GM23338 (cell line): ENCODE results near the gene PTPRN2. TPM values are rescaled to one million over a fixed set of nuclear protein-coding genes. Genes with fewer than 3 reads are reported as not detected.

Experiments used
- ATAC-seq: fragments of 200-7000 bp; cut with Tn5 transposase; 3 replicates; pipeline ENCODE4 v1.9.1; 2020
- DNase-seq: peaks from one replicate; pipeline ENCODE4 v3.0.0-alpha.2; 2015; ENCODE audit warnings: low spot score
- H2AFZ ChIP-seq: fragments of 200-600 bp; sonication (generic); 2 replicates; pipeline ENCODE4 v1.8.0; 2016; ENCODE audit warnings: antibody characterized with exemption, mild to moderate bottlenecking, moderate library complexity
- H3F3A ChIP-seq: fragments of 200-600 bp; sonication (generic); replicated peaks from 2 replicates; pipeline ENCODE4 v1.8.0; 2017; ENCODE audit warnings: antibody characterized with exemption, mixed run types, low read depth
- H3K27ac ChIP-seq: fragments of 200-600 bp; sonication (generic); 2 replicates; pipeline ENCODE4 v1.6.1; 2016; ENCODE audit warnings: low read depth
- H3K27me3 ChIP-seq: fragments of 200-600 bp; sonication (generic); 2 replicates; pipeline ENCODE4 v1.8.0; 2016; ENCODE audit warnings: mild to moderate bottlenecking, mixed run types, moderate library complexity; ENCODE audit not compliant: insufficient read depth
- H3K36me3 ChIP-seq: fragments of 200-600 bp; sonication (generic); 2 replicates; pipeline ENCODE4 v1.8.0; 2016; ENCODE audit warnings: mild to moderate bottlenecking; ENCODE audit not compliant: insufficient read depth
- H3K4me1 ChIP-seq: fragments of 200-600 bp; sonication (generic); 2 replicates; pipeline ENCODE4 v1.8.0; 2016; ENCODE audit warnings: mild to moderate bottlenecking, moderate library complexity; ENCODE audit not compliant: insufficient read depth
- H3K4me2 ChIP-seq: fragments of 200-600 bp; sonication (generic); 2 replicates; pipeline ENCODE4 v1.7.1; 2017; ENCODE audit warnings: mixed run types
- H3K4me3 ChIP-seq: fragments of 200-600 bp; sonication (generic); 2 replicates; pipeline ENCODE4 v1.6.1; 2016; ENCODE audit warnings: mixed run types
- H3K79me2 ChIP-seq: fragments of 200-600 bp; sonication (generic); replicated peaks from 2 replicates; pipeline ENCODE4 v1.8.0; 2017; ENCODE audit warnings: mild to moderate bottlenecking; ENCODE audit not compliant: insufficient read depth
- H3K9me2 ChIP-seq: fragments of 200-600 bp; sonication (generic); 2 replicates; pipeline ENCODE4 v1.8.0; 2017; ENCODE audit not compliant: insufficient read depth
- H4K20me1 ChIP-seq: fragments of 200-600 bp; sonication (generic); replicated peaks from 2 replicates; pipeline ENCODE4 v1.8.0; 2017; ENCODE audit warnings: mild to moderate bottlenecking; ENCODE audit not compliant: insufficient read depth
- H3K27ac Mint-ChIP-seq: 2 replicates; pipeline ENCODE4 v1.8.0; 2020; ENCODE audit warnings: inconsistent platforms, mild to moderate bottlenecking, moderate library complexity, mixed read lengths
- H3K27me3 Mint-ChIP-seq: 3 replicates; pipeline ENCODE4 v1.8.0; 2022; ENCODE audit warnings: low read depth, mild to moderate bottlenecking, moderate library complexity, mixed read lengths, inconsistent platforms; ENCODE audit not compliant: insufficient read depth, poor library complexity
- H3K36me3 Mint-ChIP-seq: 3 replicates; pipeline ENCODE4 v1.8.0; 2021; ENCODE audit warnings: low read depth, mild to moderate bottlenecking, inconsistent platforms, moderate library complexity, mixed read lengths
- H3K4me1 Mint-ChIP-seq: 3 replicates; pipeline ENCODE4 v1.8.0; 2020; ENCODE audit warnings: mild to moderate bottlenecking, inconsistent platforms, mixed read lengths
- H3K4me3 Mint-ChIP-seq: 3 replicates; pipeline ENCODE4 v1.8.0; 2021; ENCODE audit warnings: moderate library complexity, mild to moderate bottlenecking, inconsistent platforms, mixed read lengths
- H3K9me3 Mint-ChIP-seq: 3 replicates; pipeline ENCODE4 v1.8.0; 2020; ENCODE audit warnings: moderate library complexity, mild to moderate bottlenecking, inconsistent platforms, mixed read lengths
- CREB1 ChIP-seq: fragments of 250-450 bp; sonication (Bioruptor Pico); IDR thresholded peaks from 2 replicates; pipeline ENCODE4 v1.5.0; 2020; ENCODE audit warnings: low read depth, mild to moderate bottlenecking, moderate library complexity
- EZH2 ChIP-seq: fragments of 200-600 bp; sonication (generic); IDR thresholded peaks from one replicate; pipeline ENCODE4 v1.8.0; 2017; ENCODE audit warnings: antibody characterized with exemption, mild to moderate bottlenecking, low read depth; ENCODE audit not compliant: unreplicated experiment
- EZH2phosphoT487 ChIP-seq: fragments of 200-600 bp; sonication (generic); IDR thresholded peaks from one replicate; pipeline ENCODE4 v1.8.1; 2018; ENCODE audit warnings: antibody characterized with exemption; ENCODE audit not compliant: unreplicated experiment
- JUNB ChIP-seq: IDR thresholded peaks from one replicate; pipeline ENCODE4 v1.6.1; 2016; ENCODE audit warnings: antibody characterized with exemption; ENCODE audit not compliant: unreplicated experiment
- NANOG ChIP-seq: IDR thresholded peaks from 2 replicates; pipeline ENCODE4 v1.6.1; 2016; ENCODE audit warnings: antibody characterized with exemption, borderline replicate concordance
- POLR2AphosphoS5 ChIP-seq: IDR thresholded peaks from 2 replicates; pipeline ENCODE4 v1.6.1; 2016; ENCODE audit warnings: antibody characterized with exemption, low read depth
- STAT1 ChIP-seq: IDR thresholded peaks from one replicate; pipeline ENCODE4 v1.6.1; 2016; ENCODE audit warnings: antibody characterized with exemption; ENCODE audit not compliant: unreplicated experiment
- ZNF114 ChIP-seq: fragments of 250-450 bp; sonication (Bioruptor Pico); IDR thresholded peaks from 2 replicates; pipeline ENCODE4 v1.5.0; 2020; ENCODE audit warnings: mild to moderate bottlenecking, moderate library complexity
- ZNF331 ChIP-seq: fragments of 250-450 bp; sonication (Bioruptor Pico); IDR thresholded peaks from 2 replicates; pipeline ENCODE4 v1.5.0; 2020; ENCODE audit warnings: low read depth, mild to moderate bottlenecking, moderate library complexity
- polyA plus RNA-seq: library from polyadenylated mRNA; unstranded; fragments of >200 nt; fragmentation: Nextera tagmentation; extraction: Ambion mirVana; gene quantifications from 2 replicates; pipeline ENCODE4 v1.2.1, GENCODE V29; 2016
- total RNA-seq: library from RNA; depleted of rRNA; stranded (reverse); fragments of >200 nt; shearing (Covaris generic); gene quantifications from 2 replicates; pipeline ENCODE4 v1.2.3, GENCODE V29; 2014
- TF ChIP-seq, protein P1 (sequence below): IDR thresholded peaks from 2 replicates; pipeline ENCODE4 v1.6.1; 2016; ENCODE audit warnings: antibody characterized with exemption
- TF ChIP-seq, protein P2 (sequence below): fragments of 250-450 bp; sonication (Bioruptor Pico); IDR thresholded peaks from 2 replicates; pipeline ENCODE4 v1.5.0; 2020; ENCODE audit warnings: mild to moderate bottlenecking, moderate library complexity
- TF ChIP-seq, protein P3 (sequence below): IDR thresholded peaks from one replicate; pipeline ENCODE4 v1.6.1; 2018; ENCODE audit warnings: antibody characterized with exemption; ENCODE audit not compliant: unreplicated experiment
- TF ChIP-seq, protein P4 (sequence below), 2 experiments: fragments of 200-600 bp in 1 of 2; sonication (generic) in 1 of 2; conservative IDR thresholded peaks; 2 replicates each; pipeline versions ENCODE4 v1.5.1 to v1.6.1; 2016 to 2017; ENCODE audit warnings: antibody characterized with exemption in 2 of 2, low read depth in 2 of 2, mild to moderate bottlenecking in 2 of 2, moderate library complexity in 1 of 2

Gene PTPRN2
- total and polyA plus RNA-seq, 2 experiments from 2014 or later = 0.87 to 4.0 TPM

DNA sequence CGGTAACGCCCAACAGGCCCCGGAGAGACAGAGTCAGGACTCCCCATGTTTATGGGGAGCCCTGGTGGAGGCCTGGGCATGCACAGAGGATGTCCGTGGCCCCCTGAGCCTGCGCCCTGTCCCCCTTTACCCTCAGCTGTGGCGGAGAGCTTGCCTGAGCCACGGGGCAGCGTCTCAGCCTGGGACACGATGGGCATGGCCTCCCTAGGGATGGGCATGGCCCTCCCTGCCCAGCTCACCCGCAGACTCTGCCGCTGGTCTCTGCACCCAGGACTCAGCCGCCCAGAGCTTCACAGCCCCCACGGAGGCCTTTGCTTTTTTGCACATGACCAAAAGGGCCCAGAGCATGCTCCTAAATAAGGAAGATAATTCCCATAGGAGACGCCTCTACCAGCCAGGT, 394.2 kb downstream of the PTPRN2 start:
- peaks cover 5% of the 10 kb centered on the region for H3K27me3 Mint-ChIP-seq

More for the DNA sequence above, 394.2 kb downstream of the PTPRN2 start:
- Mint-ChIP-seq H3K4me3 (no peak overlapping the region), H3K4me1 (no peaks in the 10 kb centered on the region), H3K27ac (no peak overlapping the region), H3K9me3 (peaks cover 98% of the 10 kb centered on the region), H3K36me3 (peaks cover 60% of the 10 kb centered on the region)
- H3K79me2 ChIP-seq = no peaks in the 10 kb centered on the region
- H4K20me1 ChIP-seq = no peaks in the 10 kb centered on the region
- no peak overlapping the region for H3K4me2 ChIP-seq
- no peaks in the 10 kb centered on the region for H3K9me2 ChIP-seq
- no peak overlapping the region for H3K4me3 ChIP-seq
- no peaks in the 10 kb centered on the region for H3K4me1 ChIP-seq
- ATAC-seq (no peak), DNase-seq (no peak)
- H2AFZ ChIP-seq = no peak overlapping the region
- TF ChIP-seq STAT1 (no peak), NANOG (no peak), POLR2AphosphoS5 (no peak), ZNF331 (CRISPR knock-in tag) (no peak), CREB1 (no peak), EZH2 (no peak), JUNB (no peak), ZNF114 (no peak), EZH2phosphoT487 (no peak)
- TF ChIP-seq, protein P1, sequence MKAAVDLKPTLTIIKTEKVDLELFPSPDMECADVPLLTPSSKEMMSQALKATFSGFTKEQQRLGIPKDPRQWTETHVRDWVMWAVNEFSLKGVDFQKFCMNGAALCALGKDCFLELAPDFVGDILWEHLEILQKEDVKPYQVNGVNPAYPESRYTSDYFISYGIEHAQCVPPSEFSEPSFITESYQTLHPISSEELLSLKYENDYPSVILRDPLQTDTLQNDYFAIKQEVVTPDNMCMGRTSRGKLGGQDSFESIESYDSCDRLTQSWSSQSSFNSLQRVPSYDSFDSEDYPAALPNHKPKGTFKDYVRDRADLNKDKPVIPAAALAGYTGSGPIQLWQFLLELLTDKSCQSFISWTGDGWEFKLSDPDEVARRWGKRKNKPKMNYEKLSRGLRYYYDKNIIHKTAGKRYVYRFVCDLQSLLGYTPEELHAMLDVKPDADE = no peak
- TF ChIP-seq, protein P2, sequence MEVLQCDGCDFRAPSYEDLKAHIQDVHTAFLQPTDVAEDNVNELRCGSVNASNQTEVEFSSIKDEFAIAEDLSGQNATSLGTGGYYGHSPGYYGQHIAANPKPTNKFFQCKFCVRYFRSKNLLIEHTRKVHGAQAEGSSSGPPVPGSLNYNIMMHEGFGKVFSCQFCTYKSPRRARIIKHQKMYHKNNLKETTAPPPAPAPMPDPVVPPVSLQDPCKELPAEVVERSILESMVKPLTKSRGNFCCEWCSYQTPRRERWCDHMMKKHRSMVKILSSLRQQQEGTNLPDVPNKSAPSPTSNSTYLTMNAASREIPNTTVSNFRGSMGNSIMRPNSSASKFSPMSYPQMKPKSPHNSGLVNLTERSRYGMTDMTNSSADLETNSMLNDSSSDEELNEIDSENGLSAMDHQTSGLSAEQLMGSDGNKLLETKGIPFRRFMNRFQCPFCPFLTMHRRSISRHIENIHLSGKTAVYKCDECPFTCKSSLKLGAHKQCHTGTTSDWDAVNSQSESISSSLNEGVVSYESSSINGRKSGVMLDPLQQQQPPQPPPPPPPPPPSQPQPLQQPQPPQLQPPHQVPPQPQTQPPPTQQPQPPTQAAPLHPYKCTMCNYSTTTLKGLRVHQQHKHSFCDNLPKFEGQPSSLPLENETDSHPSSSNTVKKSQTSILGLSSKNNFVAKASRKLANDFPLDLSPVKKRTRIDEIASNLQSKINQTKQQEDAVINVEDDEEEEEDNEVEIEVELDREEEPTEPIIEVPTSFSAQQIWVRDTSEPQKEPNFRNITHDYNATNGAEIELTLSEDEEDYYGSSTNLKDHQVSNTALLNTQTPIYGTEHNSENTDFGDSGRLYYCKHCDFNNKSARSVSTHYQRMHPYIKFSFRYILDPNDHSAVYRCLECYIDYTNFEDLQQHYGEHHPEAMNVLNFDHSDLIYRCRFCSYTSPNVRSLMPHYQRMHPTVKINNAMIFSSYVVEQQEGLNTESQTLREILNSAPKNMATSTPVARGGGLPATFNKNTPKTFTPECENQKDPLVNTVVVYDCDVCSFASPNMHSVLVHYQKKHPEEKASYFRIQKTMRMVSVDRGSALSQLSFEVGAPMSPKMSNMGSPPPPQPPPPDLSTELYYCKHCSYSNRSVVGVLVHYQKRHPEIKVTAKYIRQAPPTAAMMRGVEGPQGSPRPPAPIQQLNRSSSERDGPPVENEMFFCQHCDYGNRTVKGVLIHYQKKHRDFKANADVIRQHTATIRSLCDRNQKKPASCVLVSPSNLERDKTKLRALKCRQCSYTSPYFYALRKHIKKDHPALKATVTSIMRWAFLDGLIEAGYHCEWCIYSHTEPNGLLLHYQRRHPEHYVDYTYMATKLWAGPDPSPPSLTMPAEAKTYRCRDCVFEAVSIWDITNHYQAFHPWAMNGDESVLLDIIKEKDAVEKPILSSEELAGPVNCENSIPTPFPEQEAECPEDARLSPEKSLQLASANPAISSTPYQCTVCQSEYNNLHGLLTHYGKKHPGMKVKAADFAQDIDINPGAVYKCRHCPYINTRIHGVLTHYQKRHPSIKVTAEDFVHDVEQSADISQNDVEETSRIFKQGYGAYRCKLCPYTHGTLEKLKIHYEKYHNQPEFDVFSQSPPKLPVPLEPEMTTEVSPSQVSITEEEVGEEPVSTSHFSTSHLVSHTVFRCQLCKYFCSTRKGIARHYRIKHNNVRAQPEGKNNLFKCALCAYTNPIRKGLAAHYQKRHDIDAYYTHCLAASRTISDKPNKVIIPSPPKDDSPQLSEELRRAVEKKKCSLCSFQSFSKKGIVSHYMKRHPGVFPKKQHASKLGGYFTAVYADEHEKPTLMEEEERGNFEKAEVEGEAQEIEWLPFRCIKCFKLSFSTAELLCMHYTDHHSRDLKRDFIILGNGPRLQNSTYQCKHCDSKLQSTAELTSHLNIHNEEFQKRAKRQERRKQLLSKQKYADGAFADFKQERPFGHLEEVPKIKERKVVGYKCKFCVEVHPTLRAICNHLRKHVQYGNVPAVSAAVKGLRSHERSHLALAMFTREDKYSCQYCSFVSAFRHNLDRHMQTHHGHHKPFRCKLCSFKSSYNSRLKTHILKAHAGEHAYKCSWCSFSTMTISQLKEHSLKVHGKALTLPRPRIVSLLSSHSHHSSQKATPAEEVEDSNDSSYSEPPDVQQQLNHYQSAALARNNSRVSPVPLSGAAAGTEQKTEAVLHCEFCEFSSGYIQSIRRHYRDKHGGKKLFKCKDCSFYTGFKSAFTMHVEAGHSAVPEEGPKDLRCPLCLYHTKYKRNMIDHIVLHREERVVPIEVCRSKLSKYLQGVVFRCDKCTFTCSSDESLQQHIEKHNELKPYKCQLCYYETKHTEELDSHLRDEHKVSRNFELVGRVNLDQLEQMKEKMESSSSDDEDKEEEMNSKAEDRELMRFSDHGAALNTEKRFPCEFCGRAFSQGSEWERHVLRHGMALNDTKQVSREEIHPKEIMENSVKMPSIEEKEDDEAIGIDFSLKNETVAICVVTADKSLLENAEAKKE (CRISPR knock-in tag) = no peak
- TF ChIP-seq, protein P3, sequence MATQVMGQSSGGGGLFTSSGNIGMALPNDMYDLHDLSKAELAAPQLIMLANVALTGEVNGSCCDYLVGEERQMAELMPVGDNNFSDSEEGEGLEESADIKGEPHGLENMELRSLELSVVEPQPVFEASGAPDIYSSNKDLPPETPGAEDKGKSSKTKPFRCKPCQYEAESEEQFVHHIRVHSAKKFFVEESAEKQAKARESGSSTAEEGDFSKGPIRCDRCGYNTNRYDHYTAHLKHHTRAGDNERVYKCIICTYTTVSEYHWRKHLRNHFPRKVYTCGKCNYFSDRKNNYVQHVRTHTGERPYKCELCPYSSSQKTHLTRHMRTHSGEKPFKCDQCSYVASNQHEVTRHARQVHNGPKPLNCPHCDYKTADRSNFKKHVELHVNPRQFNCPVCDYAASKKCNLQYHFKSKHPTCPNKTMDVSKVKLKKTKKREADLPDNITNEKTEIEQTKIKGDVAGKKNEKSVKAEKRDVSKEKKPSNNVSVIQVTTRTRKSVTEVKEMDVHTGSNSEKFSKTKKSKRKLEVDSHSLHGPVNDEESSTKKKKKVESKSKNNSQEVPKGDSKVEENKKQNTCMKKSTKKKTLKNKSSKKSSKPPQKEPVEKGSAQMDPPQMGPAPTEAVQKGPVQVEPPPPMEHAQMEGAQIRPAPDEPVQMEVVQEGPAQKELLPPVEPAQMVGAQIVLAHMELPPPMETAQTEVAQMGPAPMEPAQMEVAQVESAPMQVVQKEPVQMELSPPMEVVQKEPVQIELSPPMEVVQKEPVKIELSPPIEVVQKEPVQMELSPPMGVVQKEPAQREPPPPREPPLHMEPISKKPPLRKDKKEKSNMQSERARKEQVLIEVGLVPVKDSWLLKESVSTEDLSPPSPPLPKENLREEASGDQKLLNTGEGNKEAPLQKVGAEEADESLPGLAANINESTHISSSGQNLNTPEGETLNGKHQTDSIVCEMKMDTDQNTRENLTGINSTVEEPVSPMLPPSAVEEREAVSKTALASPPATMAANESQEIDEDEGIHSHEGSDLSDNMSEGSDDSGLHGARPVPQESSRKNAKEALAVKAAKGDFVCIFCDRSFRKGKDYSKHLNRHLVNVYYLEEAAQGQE = no peak
- TF ChIP-seq, protein P4, sequence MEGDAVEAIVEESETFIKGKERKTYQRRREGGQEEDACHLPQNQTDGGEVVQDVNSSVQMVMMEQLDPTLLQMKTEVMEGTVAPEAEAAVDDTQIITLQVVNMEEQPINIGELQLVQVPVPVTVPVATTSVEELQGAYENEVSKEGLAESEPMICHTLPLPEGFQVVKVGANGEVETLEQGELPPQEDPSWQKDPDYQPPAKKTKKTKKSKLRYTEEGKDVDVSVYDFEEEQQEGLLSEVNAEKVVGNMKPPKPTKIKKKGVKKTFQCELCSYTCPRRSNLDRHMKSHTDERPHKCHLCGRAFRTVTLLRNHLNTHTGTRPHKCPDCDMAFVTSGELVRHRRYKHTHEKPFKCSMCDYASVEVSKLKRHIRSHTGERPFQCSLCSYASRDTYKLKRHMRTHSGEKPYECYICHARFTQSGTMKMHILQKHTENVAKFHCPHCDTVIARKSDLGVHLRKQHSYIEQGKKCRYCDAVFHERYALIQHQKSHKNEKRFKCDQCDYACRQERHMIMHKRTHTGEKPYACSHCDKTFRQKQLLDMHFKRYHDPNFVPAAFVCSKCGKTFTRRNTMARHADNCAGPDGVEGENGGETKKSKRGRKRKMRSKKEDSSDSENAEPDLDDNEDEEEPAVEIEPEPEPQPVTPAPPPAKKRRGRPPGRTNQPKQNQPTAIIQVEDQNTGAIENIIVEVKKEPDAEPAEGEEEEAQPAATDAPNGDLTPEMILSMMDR (conservative IDR thresholded peaks at IDR 0.05; ENCODE audit: low read depth in 2 of 2) = no peak
- no peaks in the 10 kb centered on the region for H3F3A ChIP-seq
- H3K27ac ChIP-seq = no peak overlapping the region
- no peaks in the 10 kb centered on the region for H3K27me3 ChIP-seq
- H3K36me3 ChIP-seq = no peaks in the 10 kb centered on the region
